ENCODE measurements around the gene PITPNC1. TPM values are rescaled to one million over a fixed set of nuclear protein-coding genes. Genes with fewer than 3 reads are reported as not detected.
"Not testable (repeated sequence)": the region's sequence is repeated elsewhere in the genome, so short reads cannot be mapped to it uniquely, and the experiment has no call there.

Gene PITPNC1
- total RNA-seq, 1 donor: 25.7 TPM

DNA sequence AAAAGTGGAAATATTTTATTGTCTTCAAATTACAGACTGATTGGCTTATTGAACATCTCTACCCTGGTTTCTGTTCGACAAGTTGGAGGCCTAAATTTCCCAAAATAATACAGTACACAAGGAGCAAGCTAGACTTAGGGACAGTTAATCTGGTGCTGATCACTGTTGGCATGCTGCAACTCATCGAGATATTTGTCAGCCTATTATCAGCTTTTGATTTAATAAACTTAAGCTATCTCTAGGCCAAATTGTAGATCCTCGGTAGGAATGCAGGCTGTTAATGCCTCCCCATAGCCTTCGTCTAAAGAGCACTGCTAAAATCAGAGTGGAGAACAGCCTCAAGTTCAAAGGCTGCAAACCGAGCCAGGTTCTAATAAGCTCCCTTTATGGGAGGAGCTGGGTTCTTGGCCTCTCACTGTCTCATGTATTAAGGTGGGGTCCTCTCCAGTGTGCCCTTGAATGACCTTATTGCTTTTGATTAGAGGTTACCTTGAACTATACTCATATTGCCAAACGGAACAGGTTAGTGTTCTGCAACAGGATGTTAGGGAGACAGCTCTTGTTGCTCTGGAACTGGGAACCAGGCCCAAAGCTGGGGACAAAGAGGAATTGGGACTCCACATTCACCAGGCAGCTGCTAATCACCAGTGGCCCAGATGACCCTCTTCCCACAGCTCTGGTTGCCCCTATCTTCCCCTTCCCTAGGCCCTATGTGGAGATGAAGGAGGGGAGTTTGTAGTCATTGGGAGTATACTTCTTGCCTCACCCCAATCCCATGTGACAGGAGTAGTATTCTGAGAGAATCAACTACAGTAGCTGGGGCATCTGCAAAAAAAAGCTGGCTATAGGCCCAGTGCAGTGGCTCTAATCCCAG, 271.2 kb downstream of the PITPNC1 start:
- H3K4me3 ChIP-seq (ENCODE audit: low read depth, low read length): no peak overlapping the region
- TF ChIP-seq, protein P1, sequence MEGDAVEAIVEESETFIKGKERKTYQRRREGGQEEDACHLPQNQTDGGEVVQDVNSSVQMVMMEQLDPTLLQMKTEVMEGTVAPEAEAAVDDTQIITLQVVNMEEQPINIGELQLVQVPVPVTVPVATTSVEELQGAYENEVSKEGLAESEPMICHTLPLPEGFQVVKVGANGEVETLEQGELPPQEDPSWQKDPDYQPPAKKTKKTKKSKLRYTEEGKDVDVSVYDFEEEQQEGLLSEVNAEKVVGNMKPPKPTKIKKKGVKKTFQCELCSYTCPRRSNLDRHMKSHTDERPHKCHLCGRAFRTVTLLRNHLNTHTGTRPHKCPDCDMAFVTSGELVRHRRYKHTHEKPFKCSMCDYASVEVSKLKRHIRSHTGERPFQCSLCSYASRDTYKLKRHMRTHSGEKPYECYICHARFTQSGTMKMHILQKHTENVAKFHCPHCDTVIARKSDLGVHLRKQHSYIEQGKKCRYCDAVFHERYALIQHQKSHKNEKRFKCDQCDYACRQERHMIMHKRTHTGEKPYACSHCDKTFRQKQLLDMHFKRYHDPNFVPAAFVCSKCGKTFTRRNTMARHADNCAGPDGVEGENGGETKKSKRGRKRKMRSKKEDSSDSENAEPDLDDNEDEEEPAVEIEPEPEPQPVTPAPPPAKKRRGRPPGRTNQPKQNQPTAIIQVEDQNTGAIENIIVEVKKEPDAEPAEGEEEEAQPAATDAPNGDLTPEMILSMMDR (IDR thresholded peaks at IDR 0.05; ENCODE audit: insufficient read depth, low read length): no peak
- DNase-seq (ENCODE audit: low read depth): no peak

DNA sequence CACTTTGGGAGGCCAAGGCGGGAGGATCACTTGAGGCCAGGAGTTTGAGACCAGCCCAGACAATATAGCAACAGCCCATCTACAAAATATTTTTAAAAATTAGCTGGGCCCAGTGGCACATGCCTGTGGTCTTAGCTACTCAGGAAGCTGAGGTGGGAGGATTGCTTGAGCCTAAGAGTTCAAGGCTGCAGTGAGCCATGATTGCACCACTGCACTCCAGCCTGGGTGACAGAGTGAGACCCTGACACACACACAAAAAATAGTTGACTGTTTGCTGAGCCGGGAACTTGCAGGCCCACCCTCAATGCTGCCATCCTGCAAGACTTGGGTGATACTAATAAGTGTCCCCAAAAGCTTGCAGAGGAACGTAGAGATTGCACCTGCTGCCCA, 271.8 kb downstream of the PITPNC1 start:
- H3K4me3 ChIP-seq (ENCODE audit: low read depth, low read length); DNase-seq (ENCODE audit: low read depth): not testable (repeated sequence)

DNA sequence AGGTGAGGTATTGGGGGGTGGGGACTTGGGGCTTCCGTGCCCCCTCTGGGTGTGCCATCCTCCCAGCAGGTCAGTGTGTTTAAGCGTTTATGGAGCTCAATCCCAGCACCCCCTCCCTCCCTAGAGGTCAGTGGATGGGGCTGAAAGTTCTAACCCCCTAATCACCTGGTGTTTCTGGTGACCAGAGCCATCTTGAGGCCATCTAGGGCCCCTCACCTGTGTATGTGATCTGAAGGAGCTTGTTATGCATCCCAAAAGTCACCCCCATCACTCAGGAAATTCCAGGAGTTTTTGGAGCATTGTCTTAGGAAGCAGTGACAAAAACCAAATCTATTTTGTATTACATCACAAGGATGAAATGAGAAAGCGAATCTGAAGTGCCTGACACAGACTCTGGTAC, 272.8 kb downstream of the PITPNC1 start:
- no peak overlapping the region for H3K4me3 ChIP-seq (ENCODE audit: low read depth, low read length)
- no peak for DNase-seq (ENCODE audit: low read depth)
- TF ChIP-seq, protein P1 (IDR thresholded peaks at IDR 0.05; ENCODE audit: insufficient read depth, low read length): no peak

DNA sequence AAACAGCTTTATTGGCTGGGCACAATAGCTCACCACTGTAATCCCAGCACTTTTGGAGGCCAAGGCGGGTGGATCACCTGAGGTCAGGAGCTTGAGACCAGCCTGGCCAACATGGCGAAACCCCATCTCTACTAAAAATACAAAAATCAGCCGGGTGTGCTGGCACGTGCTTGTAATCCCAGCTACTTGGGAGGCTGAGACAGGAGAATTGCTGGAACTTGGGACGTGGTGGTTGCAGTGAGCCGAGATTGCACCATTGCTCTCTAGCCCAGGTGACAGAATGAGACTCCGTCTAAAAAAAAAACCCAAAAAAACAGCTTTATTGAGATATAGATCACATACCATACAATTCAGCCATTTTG, 274.1 kb downstream of the PITPNC1 start:
- not testable (repeated sequence) for H3K4me3 ChIP-seq (ENCODE audit: low read depth, low read length); DNase-seq (ENCODE audit: low read depth)

DNA sequence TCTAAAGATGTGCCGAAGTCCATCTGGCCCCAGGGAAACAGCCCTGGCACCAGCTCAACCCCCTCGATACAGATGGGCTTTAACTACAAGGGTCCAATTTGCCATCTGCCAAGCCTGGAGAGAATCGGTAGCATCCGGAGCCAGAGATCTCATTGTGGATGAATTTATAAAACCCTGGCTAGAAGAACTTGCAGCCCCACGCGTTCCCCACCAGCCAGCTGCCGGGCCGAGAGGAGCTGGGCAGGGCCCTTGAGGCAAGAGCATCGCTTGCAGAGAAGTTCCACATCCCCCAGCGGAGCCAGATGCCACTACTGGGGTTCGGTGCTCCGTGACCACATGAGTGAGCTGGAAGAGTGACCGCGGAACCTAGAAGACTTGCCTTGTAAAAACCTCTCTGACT, 275.4 kb downstream of the PITPNC1 start:
- no peak for DNase-seq (ENCODE audit: low read depth)
- H3K4me3 ChIP-seq (ENCODE audit: low read depth, low read length): no peak overlapping the region
- TF ChIP-seq, protein P1 (IDR thresholded peaks at IDR 0.05; ENCODE audit: insufficient read depth, low read length): no peak

DNA sequence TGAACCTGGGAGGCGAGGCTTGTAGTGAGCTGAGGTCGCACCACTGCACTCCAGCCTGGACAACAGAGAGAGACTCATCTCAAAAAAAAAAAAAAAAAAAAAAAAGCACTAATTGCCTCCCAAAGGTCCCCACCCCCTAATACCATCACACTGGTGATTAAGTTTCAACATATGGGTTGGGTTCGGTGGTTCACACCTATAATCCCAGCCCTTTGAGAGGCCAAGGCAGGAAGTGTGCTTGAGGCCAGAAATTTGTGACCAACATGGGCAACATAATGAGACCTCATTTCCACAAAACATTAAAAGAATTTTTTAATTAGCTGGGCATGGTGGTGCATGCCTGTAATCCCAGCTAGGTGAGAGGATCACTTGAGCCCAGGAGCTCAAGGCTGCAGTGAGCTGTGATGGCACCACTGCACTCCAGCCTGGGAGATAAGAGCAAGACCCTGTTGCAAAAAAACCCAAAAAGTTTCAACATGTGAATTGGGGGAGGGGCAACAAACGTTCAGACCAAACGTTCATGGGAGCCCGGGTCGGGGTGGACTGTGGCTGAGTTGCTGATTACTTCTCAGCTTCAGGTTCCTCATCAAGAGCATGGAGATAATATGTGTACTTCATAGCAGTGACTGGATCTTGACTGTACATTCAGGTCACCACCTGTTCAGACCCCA, 278.5 kb downstream of the PITPNC1 start:
- TF ChIP-seq, protein P1 (IDR thresholded peaks at IDR 0.05; ENCODE audit: insufficient read depth, low read length): no peak
- H3K4me3 ChIP-seq (ENCODE audit: low read depth, low read length): no peak overlapping the region
- no peak for DNase-seq (ENCODE audit: low read depth)

DNA sequence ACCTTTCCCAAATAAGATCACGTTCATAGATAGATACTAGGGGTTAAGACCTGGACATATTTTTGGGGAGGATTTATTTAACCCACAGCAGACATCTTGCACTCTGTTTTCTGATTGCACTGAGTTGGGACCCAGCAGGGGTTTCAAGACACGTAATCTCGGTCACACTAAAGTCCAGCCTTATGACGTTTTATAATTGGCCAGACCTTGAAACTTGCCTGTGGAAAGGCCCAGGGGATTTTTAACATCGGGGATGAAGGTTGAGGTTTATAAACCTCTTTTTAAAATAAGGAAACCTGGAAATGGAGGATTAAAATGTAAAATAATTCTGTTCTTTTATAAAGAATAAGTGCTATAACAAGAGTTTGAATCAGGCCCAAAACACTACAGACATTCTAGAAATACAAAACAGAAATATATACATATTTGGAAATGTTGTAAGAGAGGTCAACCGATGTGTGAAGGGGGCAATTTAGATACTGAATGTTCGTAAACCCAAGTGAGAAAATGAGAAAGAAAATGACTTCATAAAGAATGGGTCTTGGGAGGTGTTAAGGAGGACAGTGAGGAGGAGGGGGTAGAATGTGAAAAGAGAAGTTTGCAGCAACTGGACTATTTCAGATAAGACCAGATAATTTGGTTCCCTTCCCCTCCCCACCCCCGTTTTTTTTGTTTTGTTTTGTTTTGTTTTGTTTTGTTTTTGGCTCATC, 279.6 kb downstream of the PITPNC1 start:
- DNase-seq (ENCODE audit: low read depth): no peak
- TF ChIP-seq, protein P1 (IDR thresholded peaks at IDR 0.05; ENCODE audit: insufficient read depth, low read length): no peak
- H3K4me3 ChIP-seq (ENCODE audit: low read depth, low read length): no peak overlapping the region

Data from fibroblast of the aortic adventitia (primary cell).